Fibroblast of lung (primary cell): ENCODE data around the gene TIGIT. TPM values are rescaled to one million over a fixed set of nuclear protein-coding genes. Genes with fewer than 3 reads are reported as not detected.

Source experiments
- DNase-seq, 2 donors: peaks; one replicate each; pipeline versions ENCODE4 v3.0.0 to v3.0.0-alpha.2; 2010; ENCODE audit warnings: low read depth in 2 of 2
- H2AFZ ChIP-seq: 2 replicates; pipeline ENCODE4 v1.5.1; 2012; ENCODE audit warnings: low read length, control low read depth, inconsistent platforms
- H3K27ac ChIP-seq: 2 replicates; pipeline ENCODE4 v1.5.1; 2011; ENCODE audit warnings: low read length, control low read depth; ENCODE audit not compliant: insufficient read depth
- H3K27me3 ChIP-seq: 2 replicates; pipeline ENCODE4 v1.5.1; 2011; ENCODE audit warnings: mild to moderate bottlenecking, low read length; ENCODE audit not compliant: control insufficient read depth, insufficient read depth
- H3K36me3 ChIP-seq: 2 replicates; pipeline ENCODE4 v1.5.1; 2011; ENCODE audit warnings: low read length; ENCODE audit not compliant: control insufficient read depth, insufficient read depth
- H3K4me1 ChIP-seq: 2 replicates; pipeline ENCODE4 v1.5.1; 2011; ENCODE audit warnings: low read length; ENCODE audit not compliant: control insufficient read depth, insufficient read depth; ENCODE audit errors: extremely low read depth
- H3K4me2 ChIP-seq: 2 replicates; pipeline ENCODE4 v1.5.1; 2011; ENCODE audit warnings: low read length, control low read depth; ENCODE audit not compliant: insufficient read depth; ENCODE audit errors: extremely low read depth
- H3K4me3 ChIP-seq, 4 experiments: fragments of 200-600 bp in 1 of 4; sonication (generic) in 1 of 4; replicated peaks in 1 of 4; 2 replicates each; pipeline ENCODE4 v1.5.1; 2011 to 2016; ENCODE audit warnings: low read length in 4 of 4, low read depth in 3 of 4, mild to moderate bottlenecking in 3 of 4, control low read depth in 2 of 4, inconsistent platforms in 1 of 4, mixed read lengths in 1 of 4; ENCODE audit not compliant: insufficient read depth in 1 of 4; ENCODE audit errors: control extremely low read depth in 1 of 4
- H3K79me2 ChIP-seq: 2 replicates; pipeline ENCODE4 v1.5.1; 2012; ENCODE audit warnings: mild to moderate bottlenecking, low read length, inconsistent platforms; ENCODE audit not compliant: control insufficient read depth, insufficient read depth
- H3K9ac ChIP-seq: 2 replicates; pipeline ENCODE4 v1.5.1; 2011; ENCODE audit warnings: mild to moderate bottlenecking, low read length, control low read depth; ENCODE audit not compliant: insufficient read depth
- H3K9me3 ChIP-seq: 2 replicates; pipeline ENCODE4 v1.5.1; 2012; ENCODE audit warnings: low read depth, low read length; ENCODE audit not compliant: control insufficient read depth, insufficient read depth
- H4K20me1 ChIP-seq: 2 replicates; pipeline ENCODE4 v1.5.1; 2011; ENCODE audit warnings: low read length; ENCODE audit not compliant: control insufficient read depth, insufficient read depth; ENCODE audit errors: extremely low read depth
- EZH2 ChIP-seq: IDR thresholded peaks from 2 replicates; pipeline ENCODE4 v1.5.1; 2012; ENCODE audit warnings: low read length, control low read depth, mild to moderate bottlenecking; ENCODE audit errors: missing control alignments
- polyA plus RNA-seq, 2 donors: library from polyadenylated mRNA; depleted of rRNA in 1 of 2; stranded (reverse) in 1 of 2; unstranded in 1 of 2; fragments of >200 nt; gene quantifications; 2 replicates each; pipeline ENCODE4 v1.2.1, GENCODE V29; 2011 to 2012; ENCODE audit warnings: missing spikeins in 1 of 2
- total RNA-seq: library from RNA; depleted of rRNA; stranded (reverse); fragments of >200 nt; gene quantifications from 2 replicates; pipeline ENCODE4 v1.2.1, GENCODE V29; 2014
- TF ChIP-seq, protein P1 (sequence below), 2 donors: IDR thresholded peaks in 1 of 2; conservative IDR thresholded peaks in 1 of 2; 1 replicate in 1 of 2; 2 replicates in 1 of 2; pipeline ENCODE4 v1.5.1; 2011 to 2012; ENCODE audit warnings: low read length in 2 of 2, control low read depth in 1 of 2, inconsistent platforms in 1 of 2, low read depth in 1 of 2, mild to moderate bottlenecking in 1 of 2

TIGIT gene
- total and polyA plus RNA-seq, 2 donors (not counting 1 experiment from before 2014, with no cell fraction given) = not detected

- Histone ChIP-seq H3K27me3 (no peaks in the 10 kb centered on the region), H3K9me3 (no peaks in the 10 kb centered on the region), H3K27ac (no peak overlapping the region), H3K4me1 (no peaks in the 10 kb centered on the region), H4K20me1 (no peaks in the 10 kb centered on the region), H2AFZ (no peak overlapping the region), H3K4me2 (no peak overlapping the region), H3K36me3 (no peaks in the 10 kb centered on the region), H3K4me3 (no peak overlapping the region), H3K9ac (no peak overlapping the region), H3K79me2 (no peaks in the 10 kb centered on the region)
- no peak for DNase-seq
- TF ChIP-seq, protein P1, sequence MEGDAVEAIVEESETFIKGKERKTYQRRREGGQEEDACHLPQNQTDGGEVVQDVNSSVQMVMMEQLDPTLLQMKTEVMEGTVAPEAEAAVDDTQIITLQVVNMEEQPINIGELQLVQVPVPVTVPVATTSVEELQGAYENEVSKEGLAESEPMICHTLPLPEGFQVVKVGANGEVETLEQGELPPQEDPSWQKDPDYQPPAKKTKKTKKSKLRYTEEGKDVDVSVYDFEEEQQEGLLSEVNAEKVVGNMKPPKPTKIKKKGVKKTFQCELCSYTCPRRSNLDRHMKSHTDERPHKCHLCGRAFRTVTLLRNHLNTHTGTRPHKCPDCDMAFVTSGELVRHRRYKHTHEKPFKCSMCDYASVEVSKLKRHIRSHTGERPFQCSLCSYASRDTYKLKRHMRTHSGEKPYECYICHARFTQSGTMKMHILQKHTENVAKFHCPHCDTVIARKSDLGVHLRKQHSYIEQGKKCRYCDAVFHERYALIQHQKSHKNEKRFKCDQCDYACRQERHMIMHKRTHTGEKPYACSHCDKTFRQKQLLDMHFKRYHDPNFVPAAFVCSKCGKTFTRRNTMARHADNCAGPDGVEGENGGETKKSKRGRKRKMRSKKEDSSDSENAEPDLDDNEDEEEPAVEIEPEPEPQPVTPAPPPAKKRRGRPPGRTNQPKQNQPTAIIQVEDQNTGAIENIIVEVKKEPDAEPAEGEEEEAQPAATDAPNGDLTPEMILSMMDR (conservative IDR thresholded peaks at IDR 0.05 in 1 of 2, IDR thresholded peaks at IDR 0.05 in 1 of 2; ENCODE audit: low read depth in 1 of 2, low read length in 2 of 2) = no peak
- no peak for TF ChIP-seq EZH2
These were observed 34.3 kb upstream of the TIGIT start for GRCh38 chr3:114259566-114259965.

- no peak overlapping the region for H3K4me2 ChIP-seq
- no peak overlapping the region for H3K9ac ChIP-seq
- no peak overlapping the region for H2AFZ ChIP-seq
- H3K4me3 ChIP-seq = no peak overlapping the region
- no peaks in the 10 kb centered on the region for H4K20me1 ChIP-seq
- no peak overlapping the region for H3K27ac ChIP-seq
- no peaks in the 10 kb centered on the region for H3K36me3 ChIP-seq
- no peaks in the 10 kb centered on the region for H3K9me3 ChIP-seq
- no peaks in the 10 kb centered on the region for H3K27me3 ChIP-seq
- no peaks in the 10 kb centered on the region for H3K79me2 ChIP-seq
- TF ChIP-seq EZH2 = no peak
- TF ChIP-seq, protein P1 (conservative IDR thresholded peaks at IDR 0.05 in 1 of 2, IDR thresholded peaks at IDR 0.05 in 1 of 2; ENCODE audit: low read depth in 1 of 2, low read length in 2 of 2) = no peak
- H3K4me1 ChIP-seq = no peaks in the 10 kb centered on the region
- no peak for DNase-seq
These were observed 33.7 kb upstream of the TIGIT start for GRCh38 chr3:114260152-114260551.

DNA sequence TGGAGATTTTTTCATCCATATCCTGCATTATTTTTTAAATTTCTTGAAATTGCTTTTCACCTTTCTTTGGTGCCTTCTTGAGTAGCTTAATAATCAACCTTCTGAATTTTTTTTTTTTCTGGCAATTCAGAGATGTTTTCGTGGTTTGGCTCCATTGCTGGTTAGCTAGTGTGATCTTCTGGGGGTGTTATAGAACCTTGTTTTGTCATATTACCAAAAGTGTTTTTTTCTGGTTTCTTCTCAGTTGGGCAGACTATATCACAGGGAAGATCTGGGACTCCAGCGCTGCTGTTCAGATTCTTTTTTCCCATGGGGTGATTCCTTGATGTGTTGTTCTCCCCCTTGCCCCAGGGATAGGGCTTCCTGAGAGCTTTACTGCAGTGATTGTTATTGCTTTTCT lies 23.8 kb upstream of the TIGIT start:
- Histone ChIP-seq H3K4me2 (no peak overlapping the region), H3K79me2 (no peaks in the 10 kb centered on the region), H4K20me1 (no peaks in the 10 kb centered on the region), H3K27ac (no peak overlapping the region), H3K27me3 (no peaks in the 10 kb centered on the region), H2AFZ (no peak overlapping the region), H3K9me3 (no peaks in the 10 kb centered on the region), H3K9ac (no peak overlapping the region), H3K4me1 (no peaks in the 10 kb centered on the region), H3K4me3 (no peak overlapping the region), H3K36me3 (no peaks in the 10 kb centered on the region)
- DNase-seq = no peak
- no peak for TF ChIP-seq EZH2
- TF ChIP-seq, protein P1 (conservative IDR thresholded peaks at IDR 0.05 in 1 of 2, IDR thresholded peaks at IDR 0.05 in 1 of 2; ENCODE audit: low read depth in 1 of 2, low read length in 2 of 2) = no peak
